DOHH2 (cell line): ENCODE measurements around the gene ANKRD6.

Source experiments
- H3F3A ChIP-seq: fragments of 200-600 bp; sonication (generic), shearing (Covaris generic); 2 replicates; pipeline ENCODE4 v1.6.0; 2016; ENCODE audit warnings: antibody characterized with exemption, mild to moderate bottlenecking; ENCODE audit not compliant: control insufficient read depth, insufficient read depth
- H3K27ac ChIP-seq: fragments of 200-600 bp; sonication (generic); 2 replicates; pipeline ENCODE4 v1.5.1; 2014; ENCODE audit warnings: low read depth, mild to moderate bottlenecking, low read length, moderate library complexity
- H3K27me3 ChIP-seq: fragments of 200-600 bp; sonication (generic); 2 replicates; pipeline ENCODE4 v1.6.1; 2014; ENCODE audit warnings: mild to moderate bottlenecking, low read length, mixed read lengths; ENCODE audit not compliant: control insufficient read depth
- H3K36me3 ChIP-seq: fragments of 200-600 bp; sonication (generic); 2 replicates; pipeline ENCODE4 v1.6.1; 2014; ENCODE audit warnings: mild to moderate bottlenecking, low read length, moderate library complexity, mixed read lengths; ENCODE audit not compliant: control insufficient read depth
- H3K4me1 ChIP-seq: fragments of 200-600 bp; sonication (generic); 2 replicates; pipeline ENCODE4 v1.6.1; 2014; ENCODE audit warnings: mild to moderate bottlenecking, low read length, mixed read lengths; ENCODE audit not compliant: control insufficient read depth
- H3K4me2 ChIP-seq: fragments of 200-600 bp; sonication (generic); 2 replicates; pipeline ENCODE4 v1.6.0; 2014; ENCODE audit warnings: mild to moderate bottlenecking, low read length, moderate library complexity
- H3K4me3 ChIP-seq: fragments of 200-600 bp; sonication (generic); 2 replicates; pipeline ENCODE4 v1.5.1; 2014; ENCODE audit warnings: mild to moderate bottlenecking, low read length, mixed read lengths
- H3K79me2 ChIP-seq: fragments of 200-600 bp; sonication (generic); 2 replicates; pipeline ENCODE4 v1.6.1; 2014; ENCODE audit warnings: mild to moderate bottlenecking, low read length, mixed read lengths; ENCODE audit not compliant: control insufficient read depth
- H3K9me2 ChIP-seq: fragments of 200-600 bp; sonication (generic); replicated peaks from 2 replicates; pipeline ENCODE4 v1.6.1; 2014; ENCODE audit warnings: mild to moderate bottlenecking, low read length, mixed read lengths; ENCODE audit not compliant: control insufficient read depth
- H3K9me3 ChIP-seq: fragments of 200-600 bp; sonication (generic); 2 replicates; pipeline ENCODE4 v1.6.1; 2014; ENCODE audit warnings: antibody characterized with exemption, low read length, mixed read lengths; ENCODE audit not compliant: control insufficient read depth, insufficient read depth
- H4K20me1 ChIP-seq: fragments of 200-600 bp; sonication (generic); 2 replicates; pipeline ENCODE4 v1.6.0; 2014; ENCODE audit warnings: low read depth, mild to moderate bottlenecking, antibody characterized with exemption, low read length, moderate library complexity; ENCODE audit not compliant: control insufficient read depth, insufficient read depth
- EZH2phosphoT487 ChIP-seq: fragments of 200-600 bp; sonication (generic); IDR thresholded peaks from 2 replicates; pipeline ENCODE4 v1.6.1; 2017; ENCODE audit warnings: borderline replicate concordance, mild to moderate bottlenecking, antibody characterized with exemption, low read length, moderate library complexity, mixed read lengths
- TF ChIP-seq, protein P1 (sequence below): fragments of 200-600 bp; sonication (generic); IDR thresholded peaks from one replicate; pipeline ENCODE4 v1.5.1; 2014; ENCODE audit warnings: antibody characterized with exemption, mild to moderate bottlenecking, low read depth, low read length; ENCODE audit not compliant: poor library complexity, severe bottlenecking

ANKRD6 gene

GRCh38 chr6:89433252-89434149 lies 549 bp downstream of the ANKRD6 start:
- H3K4me3 ChIP-seq, result peak overlapping the region; percentile 64
- no peaks in the 10 kb centered on the region for H3K79me2 ChIP-seq
- no peaks in the 10 kb centered on the region for H3K9me3 ChIP-seq
- H3K4me2 ChIP-seq, result peak overlapping the region; percentile 72
- H4K20me1 ChIP-seq, result no peaks in the 10 kb centered on the region
- H3K27me3 ChIP-seq, result peaks cover 35% of the 10 kb centered on the region
- no peaks in the 10 kb centered on the region for H3K36me3 ChIP-seq
- H3K9me2 ChIP-seq, result no peaks in the 10 kb centered on the region
- no peak overlapping the region for H3K27ac ChIP-seq
- H3K4me1 ChIP-seq, result peaks cover 20% of the 10 kb centered on the region
- no peak for TF ChIP-seq EZH2phosphoT487
- TF ChIP-seq, protein P1, sequence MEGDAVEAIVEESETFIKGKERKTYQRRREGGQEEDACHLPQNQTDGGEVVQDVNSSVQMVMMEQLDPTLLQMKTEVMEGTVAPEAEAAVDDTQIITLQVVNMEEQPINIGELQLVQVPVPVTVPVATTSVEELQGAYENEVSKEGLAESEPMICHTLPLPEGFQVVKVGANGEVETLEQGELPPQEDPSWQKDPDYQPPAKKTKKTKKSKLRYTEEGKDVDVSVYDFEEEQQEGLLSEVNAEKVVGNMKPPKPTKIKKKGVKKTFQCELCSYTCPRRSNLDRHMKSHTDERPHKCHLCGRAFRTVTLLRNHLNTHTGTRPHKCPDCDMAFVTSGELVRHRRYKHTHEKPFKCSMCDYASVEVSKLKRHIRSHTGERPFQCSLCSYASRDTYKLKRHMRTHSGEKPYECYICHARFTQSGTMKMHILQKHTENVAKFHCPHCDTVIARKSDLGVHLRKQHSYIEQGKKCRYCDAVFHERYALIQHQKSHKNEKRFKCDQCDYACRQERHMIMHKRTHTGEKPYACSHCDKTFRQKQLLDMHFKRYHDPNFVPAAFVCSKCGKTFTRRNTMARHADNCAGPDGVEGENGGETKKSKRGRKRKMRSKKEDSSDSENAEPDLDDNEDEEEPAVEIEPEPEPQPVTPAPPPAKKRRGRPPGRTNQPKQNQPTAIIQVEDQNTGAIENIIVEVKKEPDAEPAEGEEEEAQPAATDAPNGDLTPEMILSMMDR, result no peak
- H3F3A ChIP-seq, result peaks cover 4% of the 10 kb centered on the region; the same call in 1 of the 2 replicates

GRCh38 chr6:89434150-89434499 lies 1.2 kb downstream of the ANKRD6 start:
- Histone ChIP-seq H3K4me1 (peaks cover 20% of the 10 kb centered on the region), H3K27me3 (peaks cover 35% of the 10 kb centered on the region), H3K9me3 (no peaks in the 10 kb centered on the region), H3K9me2 (no peaks in the 10 kb centered on the region), H3K4me2 (peak overlapping the region; percentile 72), H3K36me3 (no peaks in the 10 kb centered on the region), H3F3A (peaks cover 4% of the 10 kb centered on the region; the same call in 1 of the 2 replicates), H3K79me2 (no peaks in the 10 kb centered on the region), H3K27ac (no peak overlapping the region), H4K20me1 (no peaks in the 10 kb centered on the region), H3K4me3 (peak overlapping the region; percentile 64)
- TF ChIP-seq, protein P1, result no peak
- TF ChIP-seq EZH2phosphoT487, result no peak

- Histone ChIP-seq H3K79me2 (no peaks in the 10 kb centered on the region), H3K4me1 (peaks cover 20% of the 10 kb centered on the region), H3F3A (peaks cover 4% of the 10 kb centered on the region; the same call in 1 of the 2 replicates), H3K27me3 (peaks cover 34% of the 10 kb centered on the region), H3K4me3 (no peak overlapping the region), H3K9me3 (no peaks in the 10 kb centered on the region), H3K4me2 (no peak overlapping the region), H4K20me1 (no peaks in the 10 kb centered on the region), H3K9me2 (no peaks in the 10 kb centered on the region), H3K36me3 (no peaks in the 10 kb centered on the region), H3K27ac (no peak overlapping the region)
- TF ChIP-seq, protein P1, result no peak
- TF ChIP-seq EZH2phosphoT487, result no peak
These were observed 2.0 kb downstream of the ANKRD6 start for GRCh38 chr6:89434954-89435353.
